HG03457 (cell line): ENCODE data around the gene IBTK.
"Not testable (repeated sequence)": the region's sequence is repeated elsewhere in the genome, so short reads cannot be mapped to it uniquely, and the experiment has no call there.

Experiments used
- ATAC-seq: cut with Tn5 transposase; IDR thresholded peaks from one replicate; pipeline ENCODE4 v1.9.1; 2021; ENCODE audit warnings: moderate number of reproducible peaks; ENCODE audit not compliant: unreplicated experiment

The IBTK gene

GRCh38 chr6:82248273-82248735 is 760 bp upstream of the IBTK start:
- peak; percentile 59 for ATAC-seq

GRCh38 chr6:82246802-82247504 is 591 bp downstream of the IBTK start:
- ATAC-seq: peak; percentile 17

GRCh38 chr6:82246370-82246769 is 1.2 kb downstream of the IBTK start:
- no peak for ATAC-seq

DNA sequence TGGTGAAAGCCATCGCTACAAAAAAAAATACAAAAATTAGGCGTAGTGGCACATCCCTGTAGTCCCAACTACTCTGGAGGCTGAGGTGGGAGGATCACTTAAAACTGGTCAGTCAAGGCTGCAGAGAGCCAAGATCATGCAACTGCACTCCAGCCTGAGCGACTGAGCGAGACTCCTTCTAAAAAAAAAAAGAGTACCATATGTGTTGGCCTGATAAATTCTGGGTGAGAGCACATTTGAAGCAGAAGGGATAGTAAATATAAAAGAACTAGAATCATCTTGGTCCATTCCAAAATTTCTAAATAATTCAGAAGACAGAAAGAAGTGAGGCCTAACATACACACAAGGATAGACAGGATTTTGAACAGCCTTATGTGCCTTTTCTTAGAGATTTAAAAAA is 2.2 kb downstream of the IBTK start:
- no peak for ATAC-seq

DNA sequence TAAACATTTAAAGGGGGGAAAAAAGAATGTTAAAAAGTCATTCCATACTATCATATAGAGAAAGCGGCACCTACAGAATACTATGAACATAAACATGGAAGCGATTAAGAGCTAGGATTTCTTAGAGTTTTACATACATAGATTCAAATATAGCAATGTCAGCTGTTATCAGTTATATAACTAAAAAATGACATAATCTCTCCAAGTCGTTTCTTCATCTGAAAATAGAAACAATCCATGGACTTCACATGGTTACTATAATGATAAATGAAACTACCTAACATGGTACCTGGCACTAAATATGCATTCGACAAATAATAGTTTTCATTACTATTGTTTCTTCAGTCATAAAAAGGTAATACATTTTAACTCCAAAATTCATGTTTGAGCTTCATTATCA is 3.7 kb downstream of the IBTK start:
- no peak for ATAC-seq

DNA sequence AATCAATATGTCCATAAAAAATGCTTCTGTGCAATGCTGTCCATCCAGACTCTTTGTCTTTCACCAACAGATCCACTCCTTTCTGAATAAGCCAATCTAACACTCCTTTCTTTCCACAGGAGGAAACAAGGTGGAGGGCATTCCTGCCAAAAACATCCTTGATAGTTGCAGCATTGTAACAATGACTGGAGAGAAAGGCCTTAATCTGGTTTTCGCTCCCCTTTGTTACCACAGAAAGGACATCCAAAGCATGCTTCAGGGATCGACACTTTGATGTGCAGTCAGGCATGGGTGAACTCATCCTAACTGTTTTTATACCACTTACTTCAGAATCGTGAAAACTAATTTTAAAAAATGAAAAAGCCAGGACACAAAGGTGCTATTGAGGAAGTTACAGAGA is 7.4 kb downstream of the IBTK start:
- no peak for ATAC-seq

DNA sequence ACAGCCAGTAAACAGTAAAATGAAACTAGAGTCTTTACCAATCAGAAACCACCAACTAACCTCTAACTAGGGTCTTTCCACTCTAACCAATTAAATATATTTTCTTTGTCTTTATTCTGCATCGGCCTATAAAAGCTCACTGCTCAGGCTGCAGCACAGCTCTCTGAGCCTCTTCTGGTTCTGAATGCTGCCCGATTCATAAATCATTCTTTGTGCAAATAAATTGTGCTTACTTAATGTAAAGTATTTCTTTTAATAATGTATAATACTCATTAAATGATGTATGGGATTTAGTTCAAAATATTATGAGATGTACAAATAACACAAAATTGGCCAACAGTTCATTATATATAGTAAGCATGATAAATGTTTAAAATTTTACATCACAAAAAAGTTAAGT is 7.9 kb downstream of the IBTK start:
- no peak for ATAC-seq

DNA sequence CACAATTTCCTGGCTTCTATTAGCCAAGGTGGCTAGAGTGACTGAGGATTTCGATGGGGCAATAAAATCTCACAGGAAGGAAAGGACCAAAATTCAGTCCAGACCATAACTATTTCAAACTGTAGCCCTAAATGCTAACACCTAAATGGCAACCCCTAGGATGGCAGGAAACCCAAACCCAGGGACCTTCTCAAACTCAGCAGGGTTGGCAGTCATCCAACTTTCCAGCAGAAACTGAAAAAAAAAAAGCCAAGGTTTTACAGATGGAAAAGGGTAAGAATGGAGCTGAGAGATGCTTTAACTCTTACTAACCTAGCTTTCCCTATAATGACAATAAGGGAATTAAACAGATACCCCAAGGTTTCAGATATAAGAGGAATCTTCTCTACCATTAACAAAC is 10.5 kb downstream of the IBTK start:
- ATAC-seq: no peak

- ATAC-seq: peak; percentile 79
Measured at GRCh38 chr6:82227770-82228169, 19.8 kb downstream of the IBTK start.

DNA sequence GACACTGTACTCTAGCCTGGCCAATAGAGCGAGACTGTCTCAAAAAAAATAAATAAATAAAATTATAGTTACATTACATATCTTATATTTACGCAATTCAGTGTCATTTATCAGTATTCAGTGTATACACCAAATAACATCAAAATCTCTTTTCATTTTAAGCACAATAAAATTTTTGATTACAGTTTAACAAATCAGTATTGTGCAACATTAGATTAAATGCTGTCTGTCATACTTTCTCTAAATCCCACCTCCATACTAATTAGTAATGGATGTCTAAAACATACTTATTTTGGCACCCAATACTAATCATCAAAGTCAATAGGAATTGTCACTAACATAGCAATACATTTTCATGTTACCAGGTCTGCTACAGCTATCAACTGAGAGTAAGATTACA is 27.4 kb downstream of the IBTK start:
- no peak for ATAC-seq

DNA sequence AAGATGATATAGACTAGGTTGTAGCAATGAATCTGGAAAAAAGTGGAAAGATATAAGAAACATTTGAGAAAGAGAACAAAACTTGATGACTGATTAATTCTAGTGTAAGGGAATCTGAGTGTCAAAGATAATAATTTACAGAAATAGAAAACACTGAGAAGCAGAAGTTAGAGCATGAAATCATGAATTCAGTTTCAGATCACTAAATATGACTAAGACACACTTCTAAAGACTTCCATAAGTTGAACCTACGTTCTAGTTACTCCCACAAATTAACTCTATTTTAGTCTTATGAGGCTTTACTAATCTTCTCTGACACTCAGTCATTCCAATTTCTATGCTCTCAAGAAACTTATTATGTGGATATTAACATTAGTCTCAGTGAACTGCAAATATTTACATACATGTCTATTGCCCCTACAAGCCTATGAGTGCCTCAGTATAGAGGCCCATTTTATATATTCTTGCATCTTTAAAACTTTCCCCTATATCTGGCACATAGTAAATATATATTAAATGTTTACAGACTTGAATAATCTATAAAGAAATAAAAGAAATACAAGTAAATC is 30.4 kb downstream of the IBTK start:
- ATAC-seq: peak; percentile 95

DNA sequence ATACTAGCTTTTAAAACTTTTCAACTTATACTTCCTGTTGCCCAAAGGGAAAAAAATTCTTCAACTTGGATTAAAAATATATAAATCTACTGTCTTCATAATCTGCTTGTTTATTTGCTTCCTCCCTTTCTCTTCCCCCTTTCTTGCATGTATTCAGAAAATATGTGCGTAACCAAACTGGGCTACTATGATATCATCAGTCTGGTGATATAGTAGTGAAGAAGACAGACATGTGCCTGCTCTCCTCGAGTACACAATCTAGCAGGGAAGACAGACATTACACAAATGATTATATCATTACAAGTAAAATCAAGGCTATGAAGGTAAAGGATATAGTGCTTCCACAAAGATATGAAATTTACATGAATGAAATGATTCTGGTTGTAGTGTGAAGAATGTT is 31.0 kb downstream of the IBTK start:
- ATAC-seq: no peak

GRCh38 chr6:82211326-82211725 is 36.2 kb downstream of the IBTK start:
- ATAC-seq: no peak

- no peak for ATAC-seq
Measured at GRCh38 chr6:82208913-82209312, 38.6 kb downstream of the IBTK start.

- no peak for ATAC-seq
Measured at GRCh38 chr6:82205930-82206392, 41.6 kb downstream of the IBTK start.

DNA sequence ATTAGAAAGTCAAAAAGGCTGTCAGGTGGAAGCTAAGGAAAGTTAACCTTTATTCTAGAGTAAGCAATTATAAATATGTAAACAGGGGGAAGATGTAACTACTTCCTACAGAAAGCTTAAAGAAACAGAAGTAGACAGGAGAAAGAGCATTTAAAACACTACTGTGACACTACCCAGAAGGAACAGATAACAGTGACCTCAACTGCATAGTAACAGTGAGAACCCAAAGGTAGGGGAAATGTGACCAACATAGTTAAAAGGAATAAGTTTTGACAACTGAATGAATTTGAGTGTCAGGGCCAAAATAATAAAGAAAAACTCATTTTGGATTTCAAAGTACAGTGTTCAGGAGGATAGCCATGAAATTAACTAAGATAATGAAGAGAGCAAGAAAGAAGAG is 43.5 kb downstream of the IBTK start:
- no peak for ATAC-seq

DNA sequence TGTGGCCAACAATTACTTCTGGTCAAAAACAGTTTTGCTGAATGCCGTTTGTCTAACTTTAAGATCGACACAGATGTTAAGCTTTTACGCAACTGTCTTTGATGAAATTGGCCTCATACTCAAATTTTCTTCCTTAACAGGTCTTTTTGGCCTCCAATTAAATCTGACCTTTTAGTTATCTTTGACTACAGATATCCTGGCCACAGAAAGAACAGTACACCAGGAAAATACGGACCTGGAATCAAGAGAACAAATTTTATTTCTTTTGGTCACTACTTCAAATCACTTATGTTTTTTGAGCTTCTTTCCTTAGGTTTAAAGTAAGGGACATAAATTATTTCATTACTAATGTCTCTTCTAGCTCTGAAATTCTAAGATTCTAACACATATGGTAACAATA is 49.8 kb downstream of the IBTK start:
- ATAC-seq: no peak

DNA sequence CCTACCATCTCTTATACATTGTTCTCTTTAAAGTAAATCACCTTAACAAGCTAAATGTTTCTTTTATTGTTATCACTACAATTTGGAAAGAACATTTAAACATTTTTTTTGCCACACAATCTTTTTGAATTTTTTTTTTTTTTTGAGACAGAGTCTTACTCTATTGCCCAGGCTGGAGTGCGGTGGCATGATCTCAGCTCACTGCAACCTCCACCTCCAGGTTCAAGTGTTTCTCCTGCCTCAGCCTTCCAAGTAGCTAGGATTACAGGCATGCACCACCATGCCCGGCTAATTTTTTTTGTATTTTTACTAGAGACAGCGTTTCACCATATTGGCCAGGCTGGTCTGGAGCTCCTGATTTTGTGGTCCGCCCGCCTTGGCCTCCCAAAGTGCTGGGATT is 50.3 kb downstream of the IBTK start:
- ATAC-seq: not testable (repeated sequence)

DNA sequence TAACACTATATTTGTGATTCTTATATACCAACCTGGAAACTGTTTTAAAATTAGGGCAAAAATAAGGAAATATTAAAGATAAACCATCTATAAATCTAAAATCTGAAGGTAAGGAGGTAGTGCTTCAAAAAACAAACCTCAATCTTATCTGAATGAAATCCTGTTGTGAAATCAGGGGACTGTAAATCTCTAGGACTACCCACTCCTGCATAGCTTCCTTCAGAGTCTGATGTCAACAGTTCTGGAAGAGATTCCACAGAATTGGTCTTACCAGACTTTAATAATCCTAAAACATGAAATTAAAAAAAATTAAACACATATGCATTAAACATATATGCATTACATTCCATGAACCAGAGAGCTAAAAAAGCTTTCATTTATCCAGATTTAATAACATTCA is 51.4 kb downstream of the IBTK start:
- no peak for ATAC-seq

- ATAC-seq: no peak
Measured at GRCh38 chr6:82195619-82196018, 51.9 kb downstream of the IBTK start.

- ATAC-seq: no peak
Measured at GRCh38 chr6:82185948-82186535, 61.5 kb downstream of the IBTK start.

DNA sequence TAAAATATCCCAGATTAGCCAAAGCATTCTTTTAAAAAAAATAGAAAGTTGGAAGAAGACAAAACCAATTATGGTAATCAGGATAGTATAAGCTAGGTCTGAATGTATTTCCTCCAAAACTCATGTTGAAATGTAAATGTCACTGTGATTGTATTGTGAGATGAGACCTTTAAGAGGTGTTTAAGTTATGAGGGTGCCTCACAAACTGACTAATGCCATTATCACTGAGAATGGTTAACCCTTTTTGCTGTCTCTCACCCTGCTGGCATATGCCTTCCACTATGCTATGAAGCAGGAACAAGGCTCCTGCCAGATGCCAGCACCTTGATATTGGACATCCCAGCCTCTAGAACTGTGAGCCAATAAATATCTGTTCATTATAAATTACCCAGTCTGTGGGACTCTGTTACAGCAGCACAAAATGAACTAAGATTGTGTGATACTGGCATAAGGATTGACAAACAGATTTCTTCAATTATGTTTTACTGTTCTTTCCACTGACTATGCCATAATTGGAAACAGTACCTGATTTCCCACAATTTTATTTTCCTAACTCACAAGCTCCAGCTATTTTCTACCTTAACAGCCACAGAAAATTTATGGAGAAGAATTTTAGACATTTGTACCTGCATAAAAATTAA is 63.8 kb downstream of the IBTK start:
- no peak for ATAC-seq
